HL-60 (cell line): ENCODE data around the gene CPVL.

Source experiments
- CTCF ChIP-seq: IDR thresholded peaks from one replicate; pipeline ENCODE4 v1.5.1; 2011; ENCODE audit warnings: low read length, control low read depth, inconsistent platforms; ENCODE audit not compliant: insufficient read depth
- POLR2AphosphoS5 ChIP-seq: IDR thresholded peaks from 2 replicates; pipeline ENCODE4 v1.6.1; 2012; ENCODE audit warnings: low read depth
- SPI1 ChIP-seq: IDR thresholded peaks from 2 replicates; pipeline ENCODE4 v1.6.1; 2012; ENCODE audit warnings: low read depth, mild to moderate bottlenecking, borderline replicate concordance
- TF ChIP-seq, protein P1 (sequence below): IDR thresholded peaks from 2 replicates; pipeline ENCODE4 v1.6.1; 2012; ENCODE audit warnings: low read depth; ENCODE audit not compliant: insufficient replicate concordance

- TF ChIP-seq CTCF (no peak), POLR2AphosphoS5 (no peak), SPI1 (no peak)
- TF ChIP-seq, protein P1, sequence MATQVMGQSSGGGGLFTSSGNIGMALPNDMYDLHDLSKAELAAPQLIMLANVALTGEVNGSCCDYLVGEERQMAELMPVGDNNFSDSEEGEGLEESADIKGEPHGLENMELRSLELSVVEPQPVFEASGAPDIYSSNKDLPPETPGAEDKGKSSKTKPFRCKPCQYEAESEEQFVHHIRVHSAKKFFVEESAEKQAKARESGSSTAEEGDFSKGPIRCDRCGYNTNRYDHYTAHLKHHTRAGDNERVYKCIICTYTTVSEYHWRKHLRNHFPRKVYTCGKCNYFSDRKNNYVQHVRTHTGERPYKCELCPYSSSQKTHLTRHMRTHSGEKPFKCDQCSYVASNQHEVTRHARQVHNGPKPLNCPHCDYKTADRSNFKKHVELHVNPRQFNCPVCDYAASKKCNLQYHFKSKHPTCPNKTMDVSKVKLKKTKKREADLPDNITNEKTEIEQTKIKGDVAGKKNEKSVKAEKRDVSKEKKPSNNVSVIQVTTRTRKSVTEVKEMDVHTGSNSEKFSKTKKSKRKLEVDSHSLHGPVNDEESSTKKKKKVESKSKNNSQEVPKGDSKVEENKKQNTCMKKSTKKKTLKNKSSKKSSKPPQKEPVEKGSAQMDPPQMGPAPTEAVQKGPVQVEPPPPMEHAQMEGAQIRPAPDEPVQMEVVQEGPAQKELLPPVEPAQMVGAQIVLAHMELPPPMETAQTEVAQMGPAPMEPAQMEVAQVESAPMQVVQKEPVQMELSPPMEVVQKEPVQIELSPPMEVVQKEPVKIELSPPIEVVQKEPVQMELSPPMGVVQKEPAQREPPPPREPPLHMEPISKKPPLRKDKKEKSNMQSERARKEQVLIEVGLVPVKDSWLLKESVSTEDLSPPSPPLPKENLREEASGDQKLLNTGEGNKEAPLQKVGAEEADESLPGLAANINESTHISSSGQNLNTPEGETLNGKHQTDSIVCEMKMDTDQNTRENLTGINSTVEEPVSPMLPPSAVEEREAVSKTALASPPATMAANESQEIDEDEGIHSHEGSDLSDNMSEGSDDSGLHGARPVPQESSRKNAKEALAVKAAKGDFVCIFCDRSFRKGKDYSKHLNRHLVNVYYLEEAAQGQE = no peak
Observed at GRCh38 chr7:29130096-29130495, 16.2 kb downstream of the CPVL start.
